GM21423 (cell line): ENCODE measurements around the gene MAP7D1.

Experiments used
- ATAC-seq: cut with Tn5 transposase; IDR thresholded peaks from one replicate; pipeline ENCODE4 v1.9.1; 2021; ENCODE audit warnings: mild to moderate bottlenecking, moderate library complexity; ENCODE audit not compliant: unreplicated experiment

The MAP7D1 gene

GRCh38 chr1:36155408-36156328 lies at the start of gene MAP7D1:
Gene MAP7D1, plus strand, starts transcription at chr1:36156160. Its CDS starts 258 bp downstream, at chr1:36156418.
- peak; percentile 47 for ATAC-seq

- no peak for ATAC-seq
Observed at GRCh38 chr1:36106269-36106668, 49.7 kb upstream of the MAP7D1 start.

GRCh38 chr1:36107394-36107793 lies 48.6 kb upstream of the MAP7D1 start:
- no peak for ATAC-seq

GRCh38 chr1:36108314-36108713 lies 47.6 kb upstream of the MAP7D1 start:
- ATAC-seq, result no peak

- ATAC-seq, result no peak
Observed at GRCh38 chr1:36109041-36109679, 46.8 kb upstream of the MAP7D1 start.

- no peak for ATAC-seq
Observed at GRCh38 chr1:36111151-36111550, 44.8 kb upstream of the MAP7D1 start.

GRCh38 chr1:36112823-36113222 lies 43.1 kb upstream of the MAP7D1 start:
- ATAC-seq, result no peak

- no peak for ATAC-seq
Observed at GRCh38 chr1:36114371-36114770, 41.6 kb upstream of the MAP7D1 start.

- ATAC-seq, result no peak
Observed at GRCh38 chr1:36115200-36115669, 40.7 kb upstream of the MAP7D1 start.

GRCh38 chr1:36115931-36116330 lies 40.0 kb upstream of the MAP7D1 start:
- ATAC-seq, result no peak

GRCh38 chr1:36116901-36117300 lies 39.1 kb upstream of the MAP7D1 start:
- no peak for ATAC-seq

- ATAC-seq, result no peak
Observed at GRCh38 chr1:36118447-36119204, 37.3 kb upstream of the MAP7D1 start.

GRCh38 chr1:36119456-36119855 lies 36.5 kb upstream of the MAP7D1 start:
- no peak for ATAC-seq

GRCh38 chr1:36122062-36123030 lies 33.6 kb upstream of the MAP7D1 start:
- no peak for ATAC-seq

- no peak for ATAC-seq
Observed at GRCh38 chr1:36123356-36123755, 32.6 kb upstream of the MAP7D1 start.

GRCh38 chr1:36124404-36125128 lies 31.4 kb upstream of the MAP7D1 start:
- no peak for ATAC-seq

GRCh38 chr1:36125129-36125991 lies 30.6 kb upstream of the MAP7D1 start, which contains the start of gene COL8A2:
Gene COL8A2, minus strand, starts transcription at chr1:36125222. Its CDS starts 24,980 bp downstream, at chr1:36100242.
- no peak for ATAC-seq

GRCh38 chr1:36126005-36126716 lies 29.8 kb upstream of the MAP7D1 start:
- ATAC-seq, result no peak
